GM21367 (cell line): ENCODE results near the gene TSTD2.
A peak's percentile ranks its signal among the peaks of the same experiment; 100 is the strongest.

Source experiments
- ATAC-seq: cut with Tn5 transposase; IDR thresholded peaks from one replicate; pipeline ENCODE4 v1.9.1; 2021; ENCODE audit not compliant: unreplicated experiment

TSTD2 gene

DNA sequence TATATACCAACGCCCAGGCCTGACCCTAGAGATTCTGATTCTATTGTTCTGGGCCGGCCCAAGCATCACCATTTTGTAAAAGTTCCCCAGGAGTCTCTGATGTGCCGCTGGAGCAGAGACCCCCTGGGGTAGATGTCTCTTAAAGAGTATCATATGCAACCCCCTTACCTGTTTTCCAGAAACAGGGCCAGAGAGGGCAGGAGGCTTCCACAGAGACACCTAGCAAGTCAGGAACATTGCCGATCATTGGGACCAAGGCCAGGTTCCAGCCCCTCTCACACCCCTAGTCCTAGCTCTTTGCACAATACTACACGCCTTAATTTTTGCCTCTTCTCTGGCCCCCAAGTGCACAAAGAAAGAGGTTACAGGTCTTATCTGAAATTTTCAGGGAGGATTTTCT is 67.9 kb downstream of the TSTD2 start:
- no peak for ATAC-seq

DNA sequence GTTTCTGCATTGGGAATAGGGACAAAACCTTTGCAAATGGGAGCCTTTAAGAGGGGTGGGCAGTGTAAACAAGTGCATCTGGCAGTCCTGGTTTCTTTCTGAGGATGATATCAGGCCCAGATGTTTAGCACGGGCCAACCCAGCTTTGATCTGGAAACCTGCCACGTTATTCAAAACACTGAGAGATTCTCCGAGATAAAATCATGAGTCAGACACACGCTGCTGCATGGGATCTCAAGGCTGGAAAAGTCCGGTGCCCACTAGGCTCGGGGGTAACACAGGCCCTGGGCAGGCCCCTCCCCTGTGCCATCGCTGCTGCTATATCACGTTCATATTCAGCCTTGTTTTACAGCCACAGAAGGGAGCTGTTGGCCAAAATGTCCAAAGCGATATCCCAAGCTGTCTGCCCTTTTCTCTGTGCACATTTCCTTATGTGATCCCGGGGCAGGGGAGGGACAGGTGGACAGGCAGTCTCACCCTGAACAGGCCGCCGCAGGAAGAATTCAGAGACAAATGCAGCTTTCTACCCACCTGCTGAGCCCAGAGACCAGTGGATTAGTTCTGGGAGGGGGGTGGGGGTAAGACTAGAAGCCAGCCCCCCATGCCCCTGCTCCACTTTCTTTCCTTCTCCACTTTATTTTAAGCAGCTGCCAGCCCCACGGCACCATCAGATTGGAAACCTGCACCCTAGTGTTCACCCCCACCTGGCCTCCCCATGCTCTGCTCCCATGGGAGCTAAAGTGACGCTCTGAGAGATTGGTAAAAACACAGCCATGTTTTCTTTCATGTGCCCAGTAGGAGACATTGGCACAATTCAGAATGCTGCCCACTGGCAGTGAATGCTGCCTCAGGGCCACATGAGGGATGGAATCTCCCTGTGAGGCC is 68.6 kb downstream of the TSTD2 start:
- ATAC-seq: no peak

DNA sequence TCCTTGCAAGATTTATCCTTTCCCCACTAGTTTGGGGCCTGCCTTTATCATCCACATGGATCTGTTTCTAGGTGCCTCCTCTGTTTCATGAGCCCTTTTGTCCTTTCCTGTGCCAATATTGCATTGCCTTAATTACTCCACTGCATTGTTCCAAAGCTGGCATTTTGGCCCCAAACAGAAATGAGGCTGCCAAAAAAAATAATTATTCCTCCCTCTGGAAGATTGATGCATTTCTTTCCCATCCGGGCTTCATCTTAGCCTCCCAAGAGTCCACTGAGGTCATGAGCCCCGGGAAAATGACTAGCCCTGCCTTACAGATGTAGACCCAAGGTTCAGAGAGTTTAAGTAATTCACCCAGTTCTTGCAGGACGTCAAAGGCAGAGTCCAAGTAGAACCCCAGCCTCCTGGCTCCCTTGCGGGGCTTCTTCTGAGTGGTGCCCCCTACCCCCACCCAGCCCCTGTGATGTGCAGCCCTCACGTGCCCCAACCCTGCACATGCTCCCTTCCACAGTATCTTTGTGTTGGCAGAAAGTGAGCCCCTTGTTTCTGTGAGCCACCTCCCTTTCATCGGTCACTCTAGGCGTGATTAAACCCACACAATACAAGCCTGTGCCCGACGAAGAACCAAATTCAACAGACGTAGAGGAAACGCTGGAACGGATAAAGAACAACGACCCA is 69.6 kb downstream of the TSTD2 start:
- no peak for ATAC-seq

DNA sequence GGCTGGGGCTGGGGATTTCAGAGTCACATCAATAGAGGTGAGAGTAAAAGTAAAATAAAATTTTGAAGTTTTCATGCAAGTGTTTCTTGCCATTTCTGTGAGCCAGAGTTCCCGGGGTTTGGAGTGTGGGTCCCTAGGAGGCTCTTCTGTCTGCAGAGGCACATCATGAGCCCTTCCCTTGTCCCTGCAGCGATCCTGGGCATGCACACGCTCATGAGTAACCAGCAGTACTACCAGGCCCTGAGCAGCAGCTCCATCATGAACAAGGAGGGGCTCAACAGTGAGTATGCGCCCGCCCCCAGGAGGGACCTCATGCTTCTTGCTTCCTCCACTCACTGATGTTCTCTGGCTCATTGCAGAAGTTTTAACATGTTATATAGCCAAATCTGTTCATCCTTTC is 70.6 kb downstream of the TSTD2 start:
- no peak for ATAC-seq

DNA sequence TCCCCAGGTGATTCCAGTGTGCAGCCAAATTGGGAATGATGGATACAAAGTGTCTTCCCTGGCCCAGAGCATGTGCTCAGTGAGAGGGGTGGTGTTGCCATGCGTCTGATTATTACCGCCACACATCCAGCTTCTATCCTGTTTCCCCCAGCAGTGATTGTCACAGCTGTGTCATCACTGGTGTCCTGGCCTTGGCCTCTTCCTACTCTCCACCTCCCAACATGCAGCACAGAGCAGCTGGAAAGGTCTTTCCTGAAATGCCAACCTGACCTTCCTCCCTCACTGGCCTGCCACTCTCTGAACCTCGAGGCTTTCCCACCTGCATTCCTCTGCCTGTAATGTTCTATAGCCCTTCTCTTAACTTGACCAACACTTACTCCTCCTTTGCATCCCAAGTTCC is 71.7 kb downstream of the TSTD2 start:
- ATAC-seq: no peak

DNA sequence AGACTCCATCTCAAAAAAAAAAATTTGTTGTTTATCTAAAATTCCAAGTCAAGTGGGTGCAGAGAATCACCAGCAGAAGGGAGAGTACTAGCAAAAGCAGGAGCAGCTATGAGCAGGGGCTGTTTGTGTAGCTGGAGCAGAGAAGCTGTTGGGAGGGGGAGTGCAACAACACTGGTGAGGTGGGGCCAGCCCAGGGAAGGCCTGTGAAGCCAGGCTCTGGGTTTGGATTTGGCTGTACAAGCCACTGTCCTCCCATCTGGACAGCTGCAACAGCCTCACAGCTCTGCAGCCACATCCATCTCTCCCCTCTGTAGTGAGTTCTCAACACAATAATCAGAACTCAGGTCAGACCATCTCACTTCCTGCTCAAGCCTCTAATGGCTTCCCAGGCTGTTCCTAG is 72.3 kb downstream of the TSTD2 start:
- no peak for ATAC-seq

DNA sequence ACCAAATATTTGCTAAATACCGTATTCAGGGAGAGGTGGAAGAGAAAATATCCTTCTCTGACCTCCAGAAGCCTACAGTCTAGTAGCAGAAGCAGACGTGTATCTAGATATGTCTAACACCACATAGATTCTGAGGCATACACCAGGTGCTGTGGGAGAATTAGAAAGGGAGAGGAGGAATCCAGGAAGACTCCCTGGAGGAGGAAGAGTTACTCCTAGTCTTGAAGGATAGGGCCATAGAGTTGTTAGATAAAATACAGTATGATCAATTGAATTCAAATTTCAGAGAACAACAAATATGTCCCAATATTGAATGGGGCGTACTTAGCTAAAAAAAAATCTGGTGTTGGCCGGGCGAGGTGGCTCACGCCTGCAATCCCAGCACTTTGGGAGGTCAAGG is 73.0 kb downstream of the TSTD2 start:
- no peak for ATAC-seq

DNA sequence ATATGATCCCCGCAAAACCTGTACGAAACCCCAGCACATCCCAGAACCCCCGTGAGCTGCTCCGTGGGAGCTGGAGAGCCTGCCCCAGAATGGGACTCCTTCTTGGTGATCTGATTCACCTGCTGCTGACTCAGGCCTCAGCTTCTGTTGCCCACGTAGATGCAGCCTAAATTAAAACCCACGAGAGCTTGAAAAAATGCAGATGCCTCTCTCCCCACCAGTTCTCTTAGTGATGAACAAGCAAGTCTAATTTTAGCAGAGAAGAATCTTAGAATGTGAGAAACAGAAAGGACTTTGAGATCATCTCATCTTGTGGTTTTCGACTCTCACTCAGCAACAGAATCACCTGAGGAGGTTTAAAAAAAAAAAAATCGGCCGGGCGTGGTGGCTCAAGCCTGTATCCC is 74.1 kb downstream of the TSTD2 start:
- ATAC-seq: peak; percentile 59

DNA sequence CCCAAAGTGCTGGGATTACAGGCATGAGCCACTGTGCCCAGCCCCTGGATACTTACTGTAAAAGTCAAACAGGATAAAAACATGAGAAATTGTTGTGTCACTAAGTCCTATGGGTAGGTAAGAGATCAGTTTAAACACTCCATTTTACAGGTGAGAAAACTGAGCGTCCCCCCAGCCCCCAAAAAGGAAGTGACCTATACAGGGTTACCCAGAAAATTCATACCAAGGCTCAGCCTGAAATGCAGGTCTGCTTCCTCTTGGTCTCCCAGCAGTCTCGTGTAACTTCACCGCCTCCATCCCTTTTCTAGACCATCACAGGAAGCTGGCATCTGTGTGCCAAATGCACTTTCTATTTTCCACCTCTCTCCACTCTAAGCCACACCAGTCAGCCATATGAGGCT is 74.5 kb downstream of the TSTD2 start:
- ATAC-seq: peak; percentile 13

DNA sequence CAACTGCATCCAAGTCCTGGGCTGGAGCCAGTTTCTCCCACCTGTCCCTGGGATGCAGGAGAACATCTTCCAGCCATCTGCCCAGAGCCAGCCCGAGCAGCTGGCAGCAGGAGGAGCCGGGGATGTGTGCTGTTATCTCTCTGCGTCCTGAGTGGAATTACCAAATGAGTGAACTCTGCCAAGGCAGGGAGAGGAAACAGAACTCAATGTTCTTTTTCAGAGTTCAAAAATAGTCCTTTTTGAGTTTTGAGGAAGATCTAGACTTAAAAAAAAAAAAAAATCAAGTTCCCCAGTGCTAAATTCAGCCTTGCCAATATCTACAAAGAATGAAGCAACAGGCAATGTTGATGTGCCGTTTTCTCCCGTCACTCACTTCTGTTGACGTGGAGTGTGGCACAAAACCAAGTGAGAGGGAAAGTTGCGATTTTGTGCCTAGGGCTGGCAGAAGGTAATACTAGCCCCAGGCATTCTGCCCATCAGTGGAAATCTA is 75.5 kb downstream of the TSTD2 start:
- no peak for ATAC-seq

DNA sequence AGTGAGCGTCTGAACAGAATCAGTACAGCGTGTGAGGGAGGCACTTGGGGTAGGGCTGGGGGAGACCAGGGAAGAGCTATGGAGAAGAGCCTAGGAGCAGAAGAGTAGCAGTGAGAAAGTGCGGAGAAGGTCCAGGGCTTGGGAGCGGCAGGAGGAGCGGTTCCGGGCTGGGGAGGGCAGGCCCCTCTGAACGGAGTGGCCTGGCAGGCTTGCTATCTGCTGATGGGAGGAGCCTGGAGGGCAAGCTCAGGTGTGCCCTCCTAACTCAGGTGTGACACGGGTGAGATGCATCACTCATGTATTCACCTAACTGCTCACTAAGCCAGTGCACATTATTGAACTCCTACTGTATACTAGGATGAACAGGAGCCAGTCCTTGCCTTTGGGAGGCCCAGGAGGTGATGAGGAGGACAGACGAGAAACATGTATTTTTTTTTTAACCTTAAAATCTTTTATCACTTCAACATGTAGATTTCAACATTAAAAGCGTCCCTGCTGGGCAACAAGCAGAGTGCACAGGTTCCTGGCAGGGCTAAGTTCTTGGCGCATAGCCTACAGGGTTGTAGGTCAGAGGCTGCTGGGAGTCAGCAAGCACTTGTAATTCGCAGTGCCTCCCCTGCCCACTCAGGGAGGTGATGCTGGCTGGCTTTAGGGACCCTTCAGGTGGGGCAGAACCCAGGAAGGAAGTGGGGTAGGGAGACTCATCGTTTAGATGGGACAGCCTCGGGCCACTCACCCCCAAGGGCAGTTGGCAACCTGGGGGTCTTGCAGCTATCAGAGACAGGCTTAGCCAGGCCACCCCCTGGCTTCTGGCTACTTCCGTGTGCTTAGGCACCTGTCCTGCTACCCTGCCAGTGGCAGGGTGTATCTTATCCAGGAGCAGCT is 76.2 kb downstream of the TSTD2 start:
- ATAC-seq: no peak

DNA sequence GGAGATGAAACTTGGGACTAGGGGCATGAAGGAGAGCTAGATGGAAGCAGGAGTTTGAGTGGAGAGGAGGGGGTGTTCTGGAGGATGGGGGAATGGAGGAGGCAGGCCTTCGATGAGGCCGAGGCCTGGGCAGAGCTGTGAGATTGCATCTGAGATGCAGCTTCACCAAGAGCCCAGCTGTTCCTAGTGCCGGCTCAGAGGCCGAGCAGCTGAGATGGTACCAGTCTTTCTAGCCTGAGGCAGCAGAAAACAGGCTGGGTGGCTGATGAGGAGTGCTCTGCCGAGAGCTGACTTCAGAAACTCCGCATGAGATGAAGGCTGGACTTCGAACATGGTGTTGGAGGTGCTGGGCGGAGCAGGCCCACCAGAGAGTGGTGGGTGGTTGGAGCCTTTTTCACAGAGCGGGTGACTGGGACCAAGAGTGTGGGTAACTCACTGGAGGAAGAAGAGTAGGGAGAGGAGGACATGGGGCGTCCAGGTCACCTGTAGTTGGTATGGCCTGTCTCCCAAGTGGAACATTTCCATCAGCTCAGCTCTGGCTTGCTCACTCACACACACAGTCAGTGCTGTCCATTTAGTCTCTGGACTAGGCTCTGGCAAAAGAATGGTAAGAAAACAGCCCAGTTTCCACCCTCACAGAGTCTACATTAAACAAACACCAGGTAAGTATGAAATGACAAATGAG is 77.0 kb downstream of the TSTD2 start:
- ATAC-seq: no peak

DNA sequence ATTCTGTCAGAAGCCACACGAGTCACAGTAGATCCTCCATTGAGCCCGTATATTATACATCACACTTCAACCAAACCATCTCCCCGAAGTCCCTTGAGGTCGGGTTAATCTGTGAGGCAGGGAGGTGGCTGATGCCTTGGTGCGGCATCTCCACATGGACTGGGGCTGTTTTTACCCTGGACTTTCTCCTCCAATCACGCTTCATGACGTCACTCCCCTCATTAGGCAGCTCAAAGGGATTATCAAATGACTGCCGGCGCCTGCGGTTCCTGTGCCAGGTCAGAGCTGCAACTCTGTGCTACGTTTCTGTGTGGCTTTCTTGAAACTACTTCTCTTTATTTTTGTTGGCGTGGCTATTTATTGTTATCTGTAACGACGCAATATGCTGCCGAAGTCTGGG is 78.0 kb downstream of the TSTD2 start:
- no peak for ATAC-seq

DNA sequence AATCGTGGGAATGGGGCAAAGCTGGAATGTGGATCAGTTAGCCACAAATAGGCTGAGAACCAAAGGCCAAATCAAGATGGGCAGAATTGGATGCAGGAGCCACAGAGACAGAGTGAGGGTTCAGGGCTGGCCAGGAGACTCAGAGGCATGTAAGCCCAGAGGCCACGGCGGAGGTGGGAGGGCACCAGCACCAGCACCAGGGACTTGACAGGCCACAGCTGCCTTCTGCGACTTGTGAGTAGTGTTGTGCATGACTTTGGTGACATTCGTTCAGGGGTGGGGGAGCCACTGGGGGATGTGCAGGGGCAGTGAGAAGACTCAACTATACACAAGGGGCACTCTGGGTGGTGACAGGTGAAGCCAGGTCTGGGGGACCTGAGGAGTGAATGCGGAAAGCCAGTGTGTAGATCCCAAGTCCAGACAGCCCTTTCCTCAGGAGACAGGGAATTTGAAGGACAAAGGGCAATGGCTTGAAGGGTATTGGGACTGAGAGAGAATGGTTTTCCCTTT is 78.5 kb downstream of the TSTD2 start:
- ATAC-seq: no peak

DNA sequence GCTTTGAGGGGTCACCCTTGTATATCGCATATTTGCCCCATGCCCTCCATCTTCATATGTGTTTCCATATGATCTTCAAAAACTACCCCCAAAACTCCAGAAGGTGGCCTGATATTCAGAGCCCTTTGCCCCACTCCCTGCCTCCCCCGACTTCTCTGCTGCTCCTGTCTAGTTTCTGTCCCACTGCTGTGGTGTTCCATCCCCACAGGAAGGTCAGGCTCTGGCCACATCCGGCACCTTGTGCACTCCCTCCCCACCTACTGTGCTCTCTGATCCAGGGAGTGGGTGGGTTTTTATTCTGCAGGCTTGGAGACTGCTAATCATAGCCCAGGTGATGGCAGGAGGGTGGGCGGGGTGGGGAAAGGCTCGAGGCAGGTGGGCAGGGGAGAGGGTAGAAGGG is 79.3 kb downstream of the TSTD2 start:
- no peak for ATAC-seq

DNA sequence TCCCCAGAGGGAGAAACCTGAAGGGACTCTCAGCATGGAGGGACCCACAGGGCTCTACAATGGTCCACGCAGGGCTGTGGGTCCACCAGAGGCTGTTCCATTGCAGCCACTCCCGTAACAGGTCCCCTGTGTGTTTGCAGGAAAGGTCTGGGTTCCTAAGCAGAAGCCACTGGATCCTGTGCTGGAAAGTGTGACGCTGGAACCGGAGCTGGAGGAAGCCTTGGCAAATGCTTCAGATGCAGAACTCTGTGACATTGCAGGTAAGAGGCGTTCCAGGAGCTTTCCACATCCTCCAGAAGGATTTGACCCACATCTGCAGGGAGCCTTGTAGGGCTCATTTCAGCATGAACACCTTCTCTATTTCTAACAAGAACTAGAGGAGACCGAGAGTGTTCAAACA is 80.0 kb downstream of the TSTD2 start:
- ATAC-seq: no peak

DNA sequence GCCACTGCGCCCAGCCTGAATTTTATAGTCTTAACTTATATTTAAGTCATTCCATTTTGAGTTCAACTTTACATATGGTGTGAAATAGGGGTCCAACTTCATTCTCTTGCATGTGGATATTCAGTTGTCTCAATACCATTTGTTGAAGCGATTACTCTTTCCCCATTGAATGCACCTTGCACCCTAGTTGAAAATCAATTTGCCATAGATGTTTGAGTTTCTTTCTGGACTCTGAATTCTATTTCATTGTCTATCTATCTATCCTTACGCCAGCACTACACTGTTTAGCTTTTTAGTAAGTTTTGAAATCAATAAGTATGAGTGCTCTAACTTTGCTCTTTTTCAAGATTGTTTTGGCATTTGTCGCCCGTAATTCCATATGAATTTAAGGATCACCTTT is 81.9 kb downstream of the TSTD2 start:
- no peak for ATAC-seq

DNA sequence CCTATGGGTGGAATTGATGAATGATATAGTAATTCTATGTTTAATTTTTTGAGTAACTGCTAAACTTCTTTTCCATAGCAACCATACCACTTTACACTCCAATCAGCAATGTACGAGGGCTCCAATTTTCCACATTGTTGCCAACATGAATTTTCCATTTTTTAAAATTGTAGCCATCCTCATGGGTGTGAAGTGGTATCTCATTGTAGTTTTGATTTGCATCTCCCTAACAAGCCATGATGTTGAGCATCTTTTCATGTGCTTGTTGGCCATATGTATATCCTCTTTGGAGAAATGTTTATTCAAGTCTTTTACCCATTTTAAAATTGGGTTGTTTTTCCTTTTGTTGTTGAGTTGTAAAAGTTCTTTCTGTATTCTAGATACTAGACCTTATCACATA is 82.8 kb downstream of the TSTD2 start:
- ATAC-seq: no peak
